HG02571 (cell line): ENCODE results near the gene RRAS2.
"Not testable (repeated sequence)": the region's sequence is repeated elsewhere in the genome, so short reads cannot be mapped to it uniquely, and the experiment has no call there.

Experiments
- ATAC-seq: cut with Tn5 transposase; IDR thresholded peaks from one replicate; pipeline ENCODE4 v1.9.1; 2021; ENCODE audit warnings: mild to moderate bottlenecking, moderate library complexity; ENCODE audit not compliant: unreplicated experiment

RRAS2 gene

DNA sequence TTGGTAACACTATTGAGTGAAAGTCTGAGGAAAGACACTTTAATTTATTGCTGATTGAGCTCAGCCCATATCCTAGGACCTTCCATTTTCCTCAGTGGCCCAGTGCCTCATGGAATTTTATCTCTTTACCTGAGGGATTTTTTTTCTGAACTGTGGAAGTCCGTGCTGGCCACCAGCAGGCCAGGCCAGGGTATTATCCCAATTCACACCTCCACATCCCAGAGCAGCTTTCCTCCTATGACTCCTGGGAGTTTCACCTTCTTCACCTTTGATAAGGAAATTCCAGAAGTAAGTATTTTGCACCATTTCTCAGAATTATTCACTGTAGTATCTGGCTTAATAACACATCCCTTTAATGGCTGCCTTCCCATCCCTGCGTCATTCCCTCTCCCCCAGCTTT is 13.0 kb upstream of the RRAS2 start:
- no peak for ATAC-seq

DNA sequence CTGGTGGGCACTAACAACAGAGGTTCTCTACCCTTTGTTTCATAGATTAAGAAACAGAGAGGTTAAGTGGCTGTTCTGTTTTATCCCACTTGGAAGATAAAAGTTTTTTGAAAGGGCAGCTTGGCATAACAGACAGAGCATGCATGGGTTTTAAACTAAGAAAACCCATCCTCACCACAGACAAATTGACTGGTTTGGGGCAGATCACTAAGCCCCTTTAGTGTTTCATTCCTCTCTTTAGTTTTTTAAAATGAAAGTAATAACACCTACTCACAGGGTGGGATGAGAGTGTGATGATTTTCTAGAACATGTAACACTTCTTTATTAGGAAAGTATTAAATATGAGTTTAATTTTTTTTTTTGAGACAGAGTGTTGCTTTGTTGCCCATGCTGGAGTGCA is 12.3 kb upstream of the RRAS2 start:
- ATAC-seq, result no peak

DNA sequence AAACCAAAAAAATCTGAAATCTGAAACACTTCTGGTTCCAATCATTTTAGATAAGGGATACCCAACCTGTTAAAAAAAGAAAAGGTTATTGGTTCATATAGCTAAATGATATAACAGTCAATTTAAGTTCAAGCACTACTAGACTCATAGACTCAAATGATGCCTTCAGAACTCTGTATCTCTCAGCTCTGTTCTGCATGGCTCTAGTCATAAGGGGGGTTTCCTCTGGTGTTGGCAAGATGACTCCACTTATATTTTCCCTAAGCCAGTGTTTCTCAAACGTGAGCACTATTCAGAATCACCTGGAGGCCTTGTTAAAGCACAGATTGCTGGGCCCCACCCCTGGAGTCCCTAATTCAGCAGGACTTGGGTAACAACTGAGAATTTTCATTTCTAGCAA is 11.5 kb upstream of the RRAS2 start:
- no peak for ATAC-seq

DNA sequence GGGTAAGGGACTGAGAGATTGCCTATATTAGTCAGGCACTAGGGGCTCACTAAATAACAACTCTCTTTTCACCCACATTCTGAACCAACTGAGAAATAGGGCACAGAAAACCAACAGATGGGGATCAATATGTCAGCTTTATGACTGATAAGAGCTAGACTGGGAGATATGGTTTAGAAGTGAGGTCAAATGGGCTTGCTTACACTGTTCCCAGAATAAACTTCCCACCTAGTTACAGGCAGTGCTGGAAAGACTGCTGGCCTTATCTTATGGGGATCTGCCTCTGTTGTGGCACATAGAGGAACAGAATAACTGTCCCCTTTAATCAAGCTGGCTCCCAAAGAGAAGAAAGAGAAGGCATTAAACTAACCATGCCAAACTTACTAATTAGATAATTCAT is 10.6 kb upstream of the RRAS2 start:
- ATAC-seq, result no peak

DNA sequence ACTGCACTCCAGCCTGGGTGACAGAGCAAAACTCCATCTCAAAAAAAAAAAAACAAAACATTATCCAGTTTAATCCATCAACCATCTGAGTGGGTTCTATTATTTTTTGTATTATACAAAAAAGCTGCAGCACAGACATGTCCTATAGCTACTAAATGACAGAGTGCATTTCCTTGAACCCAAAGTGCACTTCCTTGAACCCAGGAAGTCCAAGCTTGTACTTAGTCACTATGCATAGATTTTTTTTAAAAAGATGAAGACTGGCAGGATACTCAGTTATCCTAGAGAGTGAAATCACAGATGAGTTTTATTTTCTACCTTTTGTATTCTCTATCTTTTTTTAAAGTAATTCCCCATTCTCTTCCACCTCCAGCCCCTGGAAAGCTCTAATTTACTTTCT is 8.0 kb upstream of the RRAS2 start:
- no peak for ATAC-seq

DNA sequence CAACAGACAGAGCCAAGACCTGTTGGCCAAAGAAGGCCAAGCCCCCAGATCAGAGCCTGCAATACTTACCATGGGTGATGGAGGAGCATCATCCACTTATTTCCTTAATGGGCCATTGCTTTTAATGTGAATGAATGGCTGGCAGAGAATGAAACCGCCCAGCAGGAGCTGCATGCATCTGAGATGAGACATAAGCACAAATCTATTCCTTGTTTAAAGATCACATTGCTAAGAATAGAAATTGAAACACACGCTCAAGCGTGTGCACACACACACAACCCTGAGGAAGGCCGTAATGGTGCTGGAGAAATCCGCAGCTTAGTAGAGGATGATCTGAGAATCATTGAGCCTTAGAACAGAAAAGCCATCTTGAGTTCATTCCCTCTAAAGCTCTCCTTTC is 5.3 kb upstream of the RRAS2 start:
- ATAC-seq, result no peak

GRCh38 chr11:14362611-14363010 is 3.6 kb upstream of the RRAS2 start:
- ATAC-seq, result no peak

GRCh38 chr11:14361951-14362350 is 3.0 kb upstream of the RRAS2 start:
- ATAC-seq, result no peak

- ATAC-seq, result no peak
Measured at GRCh38 chr11:14360976-14361375, 2.0 kb upstream of the RRAS2 start.

DNA sequence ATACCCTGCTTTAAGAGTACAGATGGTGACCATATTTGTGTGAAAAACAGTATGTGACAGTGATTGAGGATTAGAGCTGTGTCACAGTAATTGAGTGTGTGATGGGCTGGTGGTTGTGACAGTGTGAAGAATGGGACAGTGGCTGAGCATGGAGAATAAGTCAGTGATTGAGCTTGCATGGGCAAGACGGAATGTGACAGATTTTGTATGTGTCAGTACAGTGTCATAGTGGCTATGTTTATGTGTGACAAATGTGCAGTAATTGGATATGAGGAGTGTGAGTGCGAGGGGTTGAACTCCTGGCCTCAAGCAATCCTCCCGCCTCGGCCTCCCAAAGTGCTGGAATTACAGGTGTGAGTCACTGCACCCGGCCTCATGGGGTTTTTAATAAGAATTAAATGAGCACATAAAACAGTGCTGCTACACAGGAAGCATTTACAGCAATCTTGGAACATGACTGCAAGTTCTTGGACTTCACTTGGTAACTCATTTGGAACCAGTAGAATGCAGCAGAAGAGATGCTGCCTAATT is 583 bp upstream of the RRAS2 start:
- ATAC-seq, result no peak

DNA sequence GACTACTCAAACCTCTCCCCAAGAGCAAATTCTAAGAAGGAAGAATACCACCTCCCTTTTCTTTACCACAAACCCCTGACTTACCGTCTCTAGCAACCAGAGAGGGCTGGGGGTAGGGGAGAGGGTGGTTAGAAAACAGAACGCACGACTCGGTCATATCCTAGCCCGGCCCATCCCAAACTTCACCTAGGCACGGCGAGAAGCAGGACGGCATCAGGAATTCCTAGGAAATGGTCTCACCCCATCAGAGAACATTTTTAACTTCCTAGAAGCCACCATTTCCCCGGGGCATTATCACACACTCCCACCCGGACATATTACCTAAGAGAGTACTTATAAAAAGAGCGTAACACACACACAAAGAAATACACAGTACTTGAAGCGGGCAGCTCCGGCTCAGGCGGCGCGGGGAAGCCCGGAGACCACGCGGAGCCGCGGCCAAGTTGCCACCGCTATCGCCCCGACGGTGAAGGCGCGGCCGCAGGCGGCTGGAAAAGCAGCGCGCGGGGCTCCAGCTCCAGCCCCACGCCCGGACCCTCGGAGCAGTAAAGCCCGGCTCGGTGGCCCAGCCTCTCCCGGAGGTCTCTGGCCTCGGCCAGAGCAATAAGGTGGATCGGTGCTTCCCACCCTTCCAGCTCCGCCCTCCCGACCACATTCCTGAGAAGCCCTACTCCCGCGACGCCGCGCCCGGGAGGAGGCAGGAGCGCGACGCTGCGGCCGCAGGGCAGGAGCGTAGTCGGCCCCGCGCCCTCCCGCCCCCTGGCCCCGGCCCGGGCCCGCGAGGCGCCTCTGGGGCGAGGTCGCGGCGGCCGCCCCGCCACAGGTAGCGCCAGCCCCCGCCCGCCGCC is 878 bp downstream of the RRAS2 start:
- ATAC-seq, result peak; percentile 39

DNA sequence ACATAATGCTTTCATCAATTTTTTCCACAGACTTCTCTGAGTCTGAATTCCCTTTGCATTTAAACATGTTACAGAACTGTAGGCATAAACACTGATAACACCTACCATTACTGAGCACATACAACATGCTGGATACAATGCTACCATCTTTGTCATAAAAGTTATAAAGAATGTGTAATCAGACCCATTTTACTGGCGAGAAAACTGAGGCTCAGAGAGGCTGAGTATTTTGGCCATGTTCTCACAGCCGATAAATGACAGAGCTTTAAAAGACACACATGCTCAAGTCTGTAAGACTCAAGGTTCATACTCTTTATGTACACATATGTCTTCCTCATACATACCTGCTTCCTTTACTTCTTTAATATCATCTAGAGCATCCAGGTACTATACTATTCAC is 2.6 kb downstream of the RRAS2 start:
- ATAC-seq, result no peak

- ATAC-seq, result not testable (repeated sequence)
Measured at GRCh38 chr11:14354604-14355003, 4.4 kb downstream of the RRAS2 start.

DNA sequence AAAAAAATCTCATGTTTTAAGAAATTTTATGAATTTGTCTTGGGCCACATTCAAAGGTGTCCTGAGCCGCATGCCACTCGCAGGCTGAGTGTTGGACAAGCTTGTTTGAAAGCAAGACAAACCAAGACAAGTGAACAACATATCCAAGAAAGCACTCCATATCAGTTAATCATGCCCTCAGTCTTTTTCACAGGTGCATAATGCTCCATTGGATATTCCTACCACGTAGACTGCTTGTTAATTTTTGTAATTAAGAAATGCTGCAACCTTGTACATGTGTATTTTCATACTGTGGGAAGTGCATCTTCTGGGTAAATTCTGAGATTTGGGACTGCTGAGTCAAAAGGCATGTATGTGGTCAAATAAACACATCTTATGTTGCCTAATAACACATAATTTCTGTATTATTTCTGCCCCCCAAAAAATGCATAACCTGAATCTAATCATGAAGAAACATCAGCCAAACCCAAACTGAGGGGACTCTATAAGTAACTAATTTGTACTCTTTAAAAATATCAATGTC is 8.2 kb downstream of the RRAS2 start:
- ATAC-seq, result no peak

GRCh38 chr11:14350215-14350614 is 8.8 kb downstream of the RRAS2 start:
- no peak for ATAC-seq

GRCh38 chr11:14347991-14348390 is 11.0 kb downstream of the RRAS2 start:
- ATAC-seq, result no peak

DNA sequence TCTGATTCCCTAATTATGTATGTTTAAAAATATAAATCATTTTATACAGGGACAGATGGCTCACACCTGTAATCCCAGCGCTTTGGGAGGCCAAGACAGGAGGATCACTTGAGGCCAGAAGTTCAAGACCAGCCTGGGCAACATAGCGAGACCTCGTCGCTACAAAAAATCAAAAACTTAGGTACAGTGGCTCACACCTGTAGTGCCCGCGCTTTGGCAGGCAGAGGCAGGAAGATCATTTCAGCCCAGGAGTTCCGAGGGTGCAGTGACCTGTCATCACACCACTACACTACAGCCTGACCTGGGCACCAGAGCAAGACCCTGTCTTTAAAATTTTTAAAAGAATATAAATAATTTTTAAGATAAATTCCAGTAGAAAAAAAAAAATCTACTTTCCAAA is 11.5 kb downstream of the RRAS2 start:
- no peak for ATAC-seq

- no peak for ATAC-seq
Measured at GRCh38 chr11:14346303-14346955, 12.6 kb downstream of the RRAS2 start.

- ATAC-seq, result no peak
Measured at GRCh38 chr11:14345668-14346067, 13.3 kb downstream of the RRAS2 start.

GRCh38 chr11:14345016-14345415 is 14.0 kb downstream of the RRAS2 start:
- ATAC-seq, result not testable (repeated sequence)

GRCh38 chr11:14342906-14343305 is 16.1 kb downstream of the RRAS2 start:
- no peak for ATAC-seq

DNA sequence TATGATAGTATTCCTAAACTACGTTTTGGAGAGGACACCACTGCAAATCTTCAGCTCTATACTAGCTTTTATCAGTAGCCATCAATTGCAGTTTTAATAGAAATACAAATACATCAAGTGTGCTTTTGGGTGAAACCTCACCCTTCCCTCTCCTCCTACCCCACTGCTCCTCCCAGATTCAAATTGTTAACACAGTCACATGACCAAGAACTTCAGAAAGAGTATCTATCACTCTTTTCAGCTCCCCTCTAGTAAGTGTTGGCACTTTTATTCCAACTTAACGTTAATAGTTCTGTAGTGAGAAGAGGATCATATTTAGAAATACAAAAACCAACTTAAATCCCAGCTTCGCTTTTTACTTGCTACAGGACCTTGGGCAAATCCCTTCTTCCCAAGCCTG is 17.0 kb downstream of the RRAS2 start:
- no peak for ATAC-seq
